Osteocyte (in vitro differentiated cells): ENCODE data around the gene LIPJ. TPM values are rescaled to one million over a fixed set of nuclear protein-coding genes. Genes with fewer than 3 reads are reported as not detected.

Source experiments
- DNase-seq: peaks from one replicate; pipeline ENCODE4 v3.0.0; 2021; ENCODE audit warnings: mixed read lengths; ENCODE audit not compliant: unreplicated experiment; ENCODE audit errors: extremely low spot score
- H3K27ac Mint-ChIP-seq: one replicate; pipeline ENCODE4 v1.8.0; 2021; ENCODE audit warnings: mild to moderate bottlenecking, mixed read lengths; ENCODE audit not compliant: unreplicated experiment
- H3K27me3 Mint-ChIP-seq: one replicate; pipeline ENCODE4 v1.8.0; 2021; ENCODE audit warnings: mixed read lengths; ENCODE audit not compliant: unreplicated experiment
- H3K36me3 Mint-ChIP-seq: one replicate; pipeline ENCODE4 v1.8.0; 2021; ENCODE audit warnings: mixed read lengths; ENCODE audit not compliant: unreplicated experiment
- H3K4me1 Mint-ChIP-seq: one replicate; pipeline ENCODE4 v1.8.0; 2021; ENCODE audit warnings: mixed read lengths; ENCODE audit not compliant: unreplicated experiment
- H3K4me3 Mint-ChIP-seq: one replicate; pipeline ENCODE4 v1.8.0; 2021; ENCODE audit warnings: mild to moderate bottlenecking, moderate library complexity, mixed read lengths; ENCODE audit not compliant: unreplicated experiment
- H3K9me3 Mint-ChIP-seq: one replicate; pipeline ENCODE4 v1.8.0; 2021; ENCODE audit warnings: mixed read lengths; ENCODE audit not compliant: unreplicated experiment
- total RNA-seq: library from RNA; stranded (reverse); gene quantifications from 2 replicates; pipeline ENCODE4 v1.2.1, GENCODE V29; 2021
- TF ChIP-seq, protein P1 (sequence below): fragments of 200-600 bp; sonication (generic); IDR thresholded peaks from 2 replicates; pipeline ENCODE4 v1.5.0; 2021; ENCODE audit warnings: antibody characterized with exemption, mild to moderate bottlenecking, moderate library complexity

Gene LIPJ
- total RNA-seq, 1 donor from 2014 or later: not detected

- Mint-ChIP-seq H3K27ac (no peak overlapping the region), H3K9me3 (no peaks in the 10 kb centered on the region), H3K4me3 (no peak overlapping the region), H3K36me3 (no peaks in the 10 kb centered on the region), H3K27me3 (no peaks in the 10 kb centered on the region), H3K4me1 (peaks cover 5% of the 10 kb centered on the region)
- TF ChIP-seq, protein P1, sequence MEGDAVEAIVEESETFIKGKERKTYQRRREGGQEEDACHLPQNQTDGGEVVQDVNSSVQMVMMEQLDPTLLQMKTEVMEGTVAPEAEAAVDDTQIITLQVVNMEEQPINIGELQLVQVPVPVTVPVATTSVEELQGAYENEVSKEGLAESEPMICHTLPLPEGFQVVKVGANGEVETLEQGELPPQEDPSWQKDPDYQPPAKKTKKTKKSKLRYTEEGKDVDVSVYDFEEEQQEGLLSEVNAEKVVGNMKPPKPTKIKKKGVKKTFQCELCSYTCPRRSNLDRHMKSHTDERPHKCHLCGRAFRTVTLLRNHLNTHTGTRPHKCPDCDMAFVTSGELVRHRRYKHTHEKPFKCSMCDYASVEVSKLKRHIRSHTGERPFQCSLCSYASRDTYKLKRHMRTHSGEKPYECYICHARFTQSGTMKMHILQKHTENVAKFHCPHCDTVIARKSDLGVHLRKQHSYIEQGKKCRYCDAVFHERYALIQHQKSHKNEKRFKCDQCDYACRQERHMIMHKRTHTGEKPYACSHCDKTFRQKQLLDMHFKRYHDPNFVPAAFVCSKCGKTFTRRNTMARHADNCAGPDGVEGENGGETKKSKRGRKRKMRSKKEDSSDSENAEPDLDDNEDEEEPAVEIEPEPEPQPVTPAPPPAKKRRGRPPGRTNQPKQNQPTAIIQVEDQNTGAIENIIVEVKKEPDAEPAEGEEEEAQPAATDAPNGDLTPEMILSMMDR: peak; percentile 90
- no peak for DNase-seq
These were observed 33.3 kb upstream of the LIPJ start for GRCh38 chr10:88553116-88553752.

- no peaks in the 10 kb centered on the region for H3K36me3 Mint-ChIP-seq
- no peaks in the 10 kb centered on the region for H3K9me3 Mint-ChIP-seq
- H3K4me1 Mint-ChIP-seq: peaks cover 5% of the 10 kb centered on the region
- TF ChIP-seq, protein P1: no peak
- H3K4me3 Mint-ChIP-seq: no peak overlapping the region
- H3K27ac Mint-ChIP-seq: no peak overlapping the region
- DNase-seq: no peak
- H3K27me3 Mint-ChIP-seq: no peaks in the 10 kb centered on the region
These were observed 31.2 kb upstream of the LIPJ start for GRCh38 chr10:88555190-88555908.

GRCh38 chr10:88557256-88557655 is 29.3 kb upstream of the LIPJ start:
- Mint-ChIP-seq H3K36me3 (no peaks in the 10 kb centered on the region), H3K4me1 (peaks cover 5% of the 10 kb centered on the region), H3K9me3 (peaks cover 1% of the 10 kb centered on the region), H3K27ac (no peak overlapping the region), H3K4me3 (no peak overlapping the region), H3K27me3 (peaks cover 9% of the 10 kb centered on the region)
- no peak for DNase-seq
- TF ChIP-seq, protein P1: no peak

DNA sequence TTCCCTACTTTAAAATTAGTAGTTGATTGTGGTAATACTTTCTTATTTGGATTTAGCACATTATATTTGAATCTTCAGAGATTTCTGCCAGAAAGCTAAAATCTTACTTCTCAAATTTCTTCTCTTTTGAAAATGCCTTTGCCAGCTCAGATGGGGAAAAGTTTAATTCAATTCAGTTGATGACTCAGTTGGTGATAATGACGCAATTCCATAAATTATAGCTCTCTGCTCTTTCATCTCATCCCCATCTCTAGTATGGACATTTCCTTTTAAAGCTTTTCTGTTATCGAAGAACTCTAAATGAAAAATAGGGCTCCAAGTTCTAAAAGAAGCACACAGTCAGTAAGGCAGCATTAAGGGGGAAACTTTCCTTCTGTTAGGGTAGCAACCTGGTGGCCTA is 28.9 kb upstream of the LIPJ start:
- TF ChIP-seq, protein P1: no peak
- DNase-seq: no peak
- peaks cover 13% of the 10 kb centered on the region for H3K27me3 Mint-ChIP-seq
- no peak overlapping the region for H3K27ac Mint-ChIP-seq
- H3K4me1 Mint-ChIP-seq: peaks cover 5% of the 10 kb centered on the region
- no peak overlapping the region for H3K4me3 Mint-ChIP-seq
- no peaks in the 10 kb centered on the region for H3K36me3 Mint-ChIP-seq
- peaks cover 4% of the 10 kb centered on the region for H3K9me3 Mint-ChIP-seq

- TF ChIP-seq, protein P1: no peak
- H3K4me3 Mint-ChIP-seq: no peak overlapping the region
- DNase-seq: no peak
- peaks cover 25% of the 10 kb centered on the region for H3K27me3 Mint-ChIP-seq
- H3K36me3 Mint-ChIP-seq: no peaks in the 10 kb centered on the region
- H3K27ac Mint-ChIP-seq: no peak overlapping the region
- H3K4me1 Mint-ChIP-seq: peaks cover 7% of the 10 kb centered on the region
- H3K9me3 Mint-ChIP-seq: peaks cover 4% of the 10 kb centered on the region
These were observed 24.4 kb upstream of the LIPJ start for GRCh38 chr10:88562152-88562551.
